Kidney epithelial cell (primary cell): Measurements from ENCODE around the gene ICA1. TPM values are rescaled to one million over a fixed set of nuclear protein-coding genes. Genes with fewer than 3 reads are reported as not detected.

ENCODE experiments used
- DNase-seq: peaks from one replicate; pipeline ENCODE4 v3.0.0-alpha.2; 2010; ENCODE audit warnings: low read depth
- H3K27me3 ChIP-seq: 2 replicates; pipeline ENCODE4 v1.6.0; 2011; ENCODE audit warnings: low read length; ENCODE audit not compliant: control insufficient read depth, insufficient read depth
- H3K36me3 ChIP-seq: 2 replicates; pipeline ENCODE4 v1.5.1; 2011; ENCODE audit warnings: low read length; ENCODE audit not compliant: control insufficient read depth, insufficient read depth
- H3K4me3 ChIP-seq: 2 replicates; pipeline ENCODE4 v1.5.1; 2011; ENCODE audit warnings: low read depth, mild to moderate bottlenecking, control low read depth, low read length
- total RNA-seq: library from RNA; depleted of rRNA; stranded (reverse); fragments of >200 nt; gene quantifications from 2 replicates; pipeline ENCODE4 v1.2.3, GENCODE V29; 2015
- TF ChIP-seq, protein P1 (sequence below): IDR thresholded peaks from 2 replicates; pipeline ENCODE4 v1.5.1; 2011; ENCODE audit warnings: mild to moderate bottlenecking, moderate library complexity, low read length, control low read depth, inconsistent platforms; ENCODE audit not compliant: insufficient read depth, poor library complexity, severe bottlenecking

Gene ICA1
- total RNA-seq, 1 donor from 2014 or later, result 20.7 TPM

GRCh38 chr7:8259586-8260222 is 2.3 kb downstream of the ICA1 start:
- no peaks in the 10 kb centered on the region for H3K27me3 ChIP-seq
- TF ChIP-seq, protein P1, sequence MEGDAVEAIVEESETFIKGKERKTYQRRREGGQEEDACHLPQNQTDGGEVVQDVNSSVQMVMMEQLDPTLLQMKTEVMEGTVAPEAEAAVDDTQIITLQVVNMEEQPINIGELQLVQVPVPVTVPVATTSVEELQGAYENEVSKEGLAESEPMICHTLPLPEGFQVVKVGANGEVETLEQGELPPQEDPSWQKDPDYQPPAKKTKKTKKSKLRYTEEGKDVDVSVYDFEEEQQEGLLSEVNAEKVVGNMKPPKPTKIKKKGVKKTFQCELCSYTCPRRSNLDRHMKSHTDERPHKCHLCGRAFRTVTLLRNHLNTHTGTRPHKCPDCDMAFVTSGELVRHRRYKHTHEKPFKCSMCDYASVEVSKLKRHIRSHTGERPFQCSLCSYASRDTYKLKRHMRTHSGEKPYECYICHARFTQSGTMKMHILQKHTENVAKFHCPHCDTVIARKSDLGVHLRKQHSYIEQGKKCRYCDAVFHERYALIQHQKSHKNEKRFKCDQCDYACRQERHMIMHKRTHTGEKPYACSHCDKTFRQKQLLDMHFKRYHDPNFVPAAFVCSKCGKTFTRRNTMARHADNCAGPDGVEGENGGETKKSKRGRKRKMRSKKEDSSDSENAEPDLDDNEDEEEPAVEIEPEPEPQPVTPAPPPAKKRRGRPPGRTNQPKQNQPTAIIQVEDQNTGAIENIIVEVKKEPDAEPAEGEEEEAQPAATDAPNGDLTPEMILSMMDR, result no peak
- no peak for DNase-seq
- no peaks in the 10 kb centered on the region for H3K36me3 ChIP-seq
- H3K4me3 ChIP-seq, result no peak overlapping the region

GRCh38 chr7:8258734-8259133 is 3.2 kb downstream of the ICA1 start:
- DNase-seq, result no peak
- no peak overlapping the region for H3K4me3 ChIP-seq
- no peaks in the 10 kb centered on the region for H3K27me3 ChIP-seq
- no peaks in the 10 kb centered on the region for H3K36me3 ChIP-seq
- TF ChIP-seq, protein P1, result no peak

DNA sequence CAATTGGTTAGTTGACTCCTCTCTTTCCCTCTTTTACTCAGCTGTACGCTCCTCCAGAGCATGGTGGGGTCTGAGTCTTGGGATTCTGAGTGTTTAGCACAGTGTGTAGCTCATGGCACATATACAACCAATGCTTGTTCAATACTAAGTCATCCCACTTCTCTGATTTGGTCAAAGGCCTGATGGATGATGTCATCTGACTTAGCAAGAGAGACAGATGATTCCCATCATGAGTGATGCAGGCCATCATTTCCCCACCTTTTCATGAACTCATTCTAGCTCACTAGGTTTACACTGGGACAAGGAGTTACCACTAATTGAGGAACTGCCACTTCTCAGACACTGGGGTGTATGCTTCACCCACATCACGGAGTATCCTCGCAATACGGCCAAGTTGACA is 3.8 kb downstream of the ICA1 start:
- DNase-seq, result no peak

GRCh38 chr7:8255680-8256655 is 6.0 kb downstream of the ICA1 start:
- DNase-seq, result no peak
- no peaks in the 10 kb centered on the region for H3K36me3 ChIP-seq
- H3K4me3 ChIP-seq, result no peak overlapping the region
- H3K27me3 ChIP-seq, result no peaks in the 10 kb centered on the region
- TF ChIP-seq, protein P1, result no peak

More for the DNA sequence above, 3.8 kb downstream of the ICA1 start:
- Histone ChIP-seq H3K27me3 (no peaks in the 10 kb centered on the region), H3K4me3 (no peak overlapping the region), H3K36me3 (no peaks in the 10 kb centered on the region)
- TF ChIP-seq, protein P1, result no peak

GRCh38 chr7:8254667-8255066 is 7.3 kb downstream of the ICA1 start:
- DNase-seq, result no peak
- H3K27me3 ChIP-seq, result no peaks in the 10 kb centered on the region
- TF ChIP-seq, protein P1, result no peak

More at GRCh38 chr7:8254667-8255066, 7.3 kb downstream of the ICA1 start:
- no peak overlapping the region for H3K4me3 ChIP-seq
- no peaks in the 10 kb centered on the region for H3K36me3 ChIP-seq
